ENCODE data around the gene BMAL1. TPM values are rescaled to one million over a fixed set of nuclear protein-coding genes. Genes with fewer than 3 reads are reported as not detected.

The BMAL1 gene
- total and polyA plus RNA-seq, 2 of the 4 experiments (the other 2 are of a cell fraction), result 8.8 to 9.9 TPM

DNA sequence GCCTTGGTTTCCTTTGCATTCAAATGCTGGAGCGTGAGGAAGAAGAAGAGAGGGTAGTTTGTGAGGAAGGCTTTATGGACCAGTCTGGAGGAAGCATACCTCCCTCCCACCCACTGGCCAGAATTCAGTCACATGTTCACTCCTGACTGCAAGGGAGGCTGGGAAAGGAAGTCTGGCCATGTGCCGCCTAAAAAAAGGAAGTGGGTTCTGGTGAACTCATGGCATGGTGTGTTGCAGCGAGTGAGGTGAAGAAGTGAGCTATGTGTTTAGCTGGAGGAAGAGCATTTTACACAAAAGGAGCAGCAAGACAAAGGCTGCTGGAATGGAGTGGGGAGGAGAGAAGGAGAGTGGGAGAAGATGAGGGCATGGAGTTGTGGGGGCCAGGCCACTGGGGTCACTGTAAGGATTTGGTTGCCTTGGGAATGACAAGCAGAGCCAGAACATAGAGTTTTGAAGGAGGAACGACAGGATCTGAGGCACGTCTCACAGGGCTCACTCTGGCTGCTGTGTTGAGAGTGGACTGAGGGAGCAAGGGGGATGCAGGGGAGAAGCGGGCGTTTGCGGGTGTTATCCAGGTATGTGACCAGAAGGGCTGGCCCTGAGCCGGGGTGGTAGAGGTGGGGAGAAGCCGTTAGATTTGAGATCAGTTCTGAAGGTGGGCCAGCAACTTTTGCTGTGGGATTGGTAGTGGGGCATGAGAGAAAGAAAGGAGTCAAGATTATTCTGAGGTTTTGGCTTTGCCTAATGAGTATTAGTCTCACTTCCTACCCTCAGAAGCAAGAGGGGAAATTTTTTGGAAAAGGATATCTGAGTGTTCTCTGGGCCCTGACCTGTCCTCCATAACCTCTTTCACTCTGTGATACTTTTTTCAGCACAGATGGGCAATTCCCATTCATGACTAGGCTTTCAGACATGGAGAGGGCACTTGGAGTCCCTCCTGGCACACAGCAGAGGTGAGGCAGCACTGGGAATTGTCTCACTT lies 26.4 kb downstream of the BMAL1 start:
- Histone ChIP-seq H4K5ac (ENCODE audit: low read depth, low read length) (no peak overlapping the region), H4K20me1 (ENCODE audit: insufficient read depth, low read length) (peaks cover 44% of the 10 kb centered on the region), H2BK15ac (ENCODE audit: low read depth, low read length) (no peak overlapping the region), H2BK20ac (ENCODE audit: low read depth, low read length) (no peak overlapping the region), H2BK120ac (ENCODE audit: low read depth, low read length) (no peak overlapping the region), H2BK5ac (ENCODE audit: low read depth, low read length, poor library complexity, severe bottlenecking) (no peak overlapping the region), H3K18ac (ENCODE audit: low read depth, low read length) (no peak overlapping the region), H3K27ac (ENCODE audit: insufficient read depth, low read length) (no peak overlapping the region), H3K9me1 (ENCODE audit: insufficient read depth, low read length) (peaks cover 3% of the 10 kb centered on the region; the same call in 1 of the 2 replicates), H3K9ac (ENCODE audit: low read depth, low read length) (no peak overlapping the region), H3K9me3 (ENCODE audit: control insufficient read depth, insufficient read depth, low read length) (no peaks in the 10 kb centered on the region), H3K4me3 (ENCODE audit: insufficient read depth, low read depth, low read length) (no peak overlapping the region), H3K27me3 (ENCODE audit: control insufficient read depth, insufficient read depth, low read length) (no peaks in the 10 kb centered on the region), H3K4me1 (ENCODE audit: control insufficient read depth, insufficient read depth, low read length) (no peaks in the 10 kb centered on the region), H3K79me1 (ENCODE audit: low read depth in 1 of 2, low read length in 2 of 2) (peaks cover 22 to 67% of the 10 kb centered on the region in 2 experiments), H4K8ac (ENCODE audit: low read depth in 2 of 2, low read length in 2 of 2) (no peak overlapping the region), H4K91ac (ENCODE audit: insufficient read depth, low read depth, low read length) (no peak overlapping the region), H3K14ac (replicated peaks; ENCODE audit: low read depth, low read length) (no peak overlapping the region), H3K4ac (ENCODE audit: low read depth, low read length) (no peak overlapping the region), H3K4me2 (ENCODE audit: low read depth, low read length) (no peak overlapping the region), H2AFZ (replicated peaks; ENCODE audit: low read length, poor library complexity) (no peak overlapping the region), H2AK9ac (replicated peaks; ENCODE audit: low read depth, low read length, poor library complexity) (no peak overlapping the region), H3K23ac (ENCODE audit: low read depth, low read length) (no peak overlapping the region), H2AK5ac (ENCODE audit: low read depth, low read length) (no peak overlapping the region), H3K36me3 (ENCODE audit: control insufficient read depth, insufficient read depth, low read length) (no peaks in the 10 kb centered on the region), H3K56ac (ENCODE audit: extremely low read depth, insufficient read depth, low read length) (no peak overlapping the region)
- dilution Hi-C loops (cut with HindIII; ENCODE audit: low sequenced_read_pairs, unreplicated experiment), result no loop called here
- no peak for ATAC-seq (ENCODE audit: low read depth)
- intact Hi-C loops (cut with micrococcal nuclease), result no loop called here
- in situ Hi-C loops (cut with MboI; ENCODE audit: low sequenced_read_pairs), result no loop called here
- no peak for DNase-seq
- POLR2A ChIA-PET (ENCODE audit: unreplicated experiment), result no interaction called here
- CTCF ChIA-PET, result no interaction called here
- no TSS peak for BruUV-seq (replicated peaks)
- 95% methylated on average over 4 of the region's 10 CpGs; no CpG with 5 or more reads in 1 of the 2 experiments for WGBS, 2 experiments (ENCODE audit: extremely low coverage in 2 of 2, insufficient read length in 1 of 2)
- TF ChIP-seq NFE2L2 (IDR thresholded peaks at IDR 0.05; ENCODE audit: low read depth, low read length) (no peak), MAFK (IDR thresholded peaks at IDR 0.05; ENCODE audit: low read depth, low read length) (no peak), POLR2A (IDR thresholded peaks at IDR 0.05; ENCODE audit: low read depth, low read length) (no peak), BHLHE40 (IDR thresholded peaks at IDR 0.05; ENCODE audit: low read depth, low read length) (no peak), CHD1 (IDR thresholded peaks at IDR 0.05; ENCODE audit: low read depth, low read length) (no peak), RFX5 (IDR thresholded peaks at IDR 0.05; ENCODE audit: low read depth, low read length) (no peak), RAD21 (IDR thresholded peaks at IDR 0.05; ENCODE audit: low read length) (no peak), CEBPB (IDR thresholded peaks at IDR 0.05; ENCODE audit: low read depth, low read length) (no peak), FOS (IDR thresholded peaks at IDR 0.05; ENCODE audit: low read depth, low read length) (no peak), RCOR1 (IDR thresholded peaks at IDR 0.05; ENCODE audit: insufficient replicate concordance, low read length) (no peak), MAZ (IDR thresholded peaks at IDR 0.05; ENCODE audit: borderline replicate concordance, low read depth, low read length) (no peak), SMC3 (IDR thresholded peaks at IDR 0.05; ENCODE audit: low read depth, low read length) (no peak)
- TF ChIP-seq, protein P1, sequence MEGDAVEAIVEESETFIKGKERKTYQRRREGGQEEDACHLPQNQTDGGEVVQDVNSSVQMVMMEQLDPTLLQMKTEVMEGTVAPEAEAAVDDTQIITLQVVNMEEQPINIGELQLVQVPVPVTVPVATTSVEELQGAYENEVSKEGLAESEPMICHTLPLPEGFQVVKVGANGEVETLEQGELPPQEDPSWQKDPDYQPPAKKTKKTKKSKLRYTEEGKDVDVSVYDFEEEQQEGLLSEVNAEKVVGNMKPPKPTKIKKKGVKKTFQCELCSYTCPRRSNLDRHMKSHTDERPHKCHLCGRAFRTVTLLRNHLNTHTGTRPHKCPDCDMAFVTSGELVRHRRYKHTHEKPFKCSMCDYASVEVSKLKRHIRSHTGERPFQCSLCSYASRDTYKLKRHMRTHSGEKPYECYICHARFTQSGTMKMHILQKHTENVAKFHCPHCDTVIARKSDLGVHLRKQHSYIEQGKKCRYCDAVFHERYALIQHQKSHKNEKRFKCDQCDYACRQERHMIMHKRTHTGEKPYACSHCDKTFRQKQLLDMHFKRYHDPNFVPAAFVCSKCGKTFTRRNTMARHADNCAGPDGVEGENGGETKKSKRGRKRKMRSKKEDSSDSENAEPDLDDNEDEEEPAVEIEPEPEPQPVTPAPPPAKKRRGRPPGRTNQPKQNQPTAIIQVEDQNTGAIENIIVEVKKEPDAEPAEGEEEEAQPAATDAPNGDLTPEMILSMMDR (conservative IDR thresholded peaks at IDR 0.05; ENCODE audit: low read depth, low read length), result no peak
- TF ChIP-seq, protein P2, sequence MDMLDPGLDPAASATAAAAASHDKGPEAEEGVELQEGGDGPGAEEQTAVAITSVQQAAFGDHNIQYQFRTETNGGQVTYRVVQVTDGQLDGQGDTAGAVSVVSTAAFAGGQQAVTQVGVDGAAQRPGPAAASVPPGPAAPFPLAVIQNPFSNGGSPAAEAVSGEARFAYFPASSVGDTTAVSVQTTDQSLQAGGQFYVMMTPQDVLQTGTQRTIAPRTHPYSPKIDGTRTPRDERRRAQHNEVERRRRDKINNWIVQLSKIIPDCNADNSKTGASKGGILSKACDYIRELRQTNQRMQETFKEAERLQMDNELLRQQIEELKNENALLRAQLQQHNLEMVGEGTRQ (IDR thresholded peaks at IDR 0.05; ENCODE audit: low read depth, low read length), result no peak
- TF ChIP-seq, protein P3, sequence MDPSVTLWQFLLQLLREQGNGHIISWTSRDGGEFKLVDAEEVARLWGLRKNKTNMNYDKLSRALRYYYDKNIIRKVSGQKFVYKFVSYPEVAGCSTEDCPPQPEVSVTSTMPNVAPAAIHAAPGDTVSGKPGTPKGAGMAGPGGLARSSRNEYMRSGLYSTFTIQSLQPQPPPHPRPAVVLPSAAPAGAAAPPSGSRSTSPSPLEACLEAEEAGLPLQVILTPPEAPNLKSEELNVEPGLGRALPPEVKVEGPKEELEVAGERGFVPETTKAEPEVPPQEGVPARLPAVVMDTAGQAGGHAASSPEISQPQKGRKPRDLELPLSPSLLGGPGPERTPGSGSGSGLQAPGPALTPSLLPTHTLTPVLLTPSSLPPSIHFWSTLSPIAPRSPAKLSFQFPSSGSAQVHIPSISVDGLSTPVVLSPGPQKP (IDR thresholded peaks at IDR 0.05; ENCODE audit: borderline replicate concordance, low read depth, low read length), result no peak

Measured in IMR-90 (cell line).